ENCODE measurements around the gene NEGR1.

GRCh38 chr1:71660411-71660810 is 621.9 kb downstream of the NEGR1 start:
- TF ChIP-seq CTCF (IDR thresholded peaks at IDR 0.05) (no peak), POLR2A (IDR thresholded peaks at IDR 0.05) (no peak)

All from heart left ventricle (tissue), 13 donors.